Esophagus squamous epithelium (tissue), 4 donors: ENCODE results near the gene DPYSL4.

ENCODE experiments used
- CTCF ChIP-seq, 6 experiments: fragments of 450-650 bp in 4 of 6; fragments of 200-600 bp in 2 of 6; sonication (generic) in 2 of 6; IDR thresholded peaks; one replicate each; pipeline ENCODE4 v1.5.1; 2016 to 2019; ENCODE audit warnings: antibody characterized with exemption in 6 of 6, mild to moderate bottlenecking in 4 of 6, moderate library complexity in 4 of 6
- POLR2A ChIP-seq, 4 donors: fragments of 450-650 bp; IDR thresholded peaks; one replicate each; pipeline ENCODE4 v1.6.1; 2017; ENCODE audit warnings: antibody characterized with exemption in 4 of 4, mild to moderate bottlenecking in 4 of 4, moderate library complexity in 3 of 4

- TF ChIP-seq CTCF (IDR thresholded peaks at IDR 0.05) (no peak), POLR2A (IDR thresholded peaks at IDR 0.05) (no peak)
These were observed 1.6 kb downstream of the DPYSL4 start for GRCh38 chr10:132188331-132188730.
